HG02870 (cell line): Measurements from ENCODE around the gene FAH.
"Not testable (repeated sequence)": the region's sequence is repeated elsewhere in the genome, so short reads cannot be mapped to it uniquely, and the experiment has no call there.

Experiments
- ATAC-seq: cut with Tn5 transposase; IDR thresholded peaks from one replicate; pipeline ENCODE4 v1.9.1; 2021; ENCODE audit warnings: mild to moderate bottlenecking, moderate library complexity; ENCODE audit not compliant: unreplicated experiment

FAH gene

GRCh38 chr15:80151148-80151547 is 1.7 kb upstream of the FAH start:
- ATAC-seq, result no peak

- no peak for ATAC-seq
Observed at GRCh38 chr15:80151576-80151975, 1.2 kb upstream of the FAH start.

- ATAC-seq, result peak; percentile 49
Observed at GRCh38 chr15:80152180-80152895, 461 bp upstream of the FAH start.

GRCh38 chr15:80153900-80154299 is 1.1 kb downstream of the FAH start:
- ATAC-seq, result no peak

- ATAC-seq, result no peak
Observed at GRCh38 chr15:80154336-80154735, 1.5 kb downstream of the FAH start.

- ATAC-seq, result no peak
Observed at GRCh38 chr15:80155001-80155377, 2.2 kb downstream of the FAH start.

- ATAC-seq, result not testable (repeated sequence)
Observed at GRCh38 chr15:80155378-80156175, 2.8 kb downstream of the FAH start.

- ATAC-seq, result no peak
Observed at GRCh38 chr15:80156176-80156720, 3.4 kb downstream of the FAH start.

GRCh38 chr15:80157215-80157614 is 4.4 kb downstream of the FAH start:
- no peak for ATAC-seq

GRCh38 chr15:80159301-80159700 is 6.5 kb downstream of the FAH start:
- no peak for ATAC-seq

- no peak for ATAC-seq
Observed at GRCh38 chr15:80159811-80160569, 7.2 kb downstream of the FAH start.

- ATAC-seq, result peak; percentile 57
Observed at GRCh38 chr15:80160570-80161156, 7.9 kb downstream of the FAH start.

- no peak for ATAC-seq
Observed at GRCh38 chr15:80161468-80162016, 8.7 kb downstream of the FAH start.

GRCh38 chr15:80162059-80162554 is 9.3 kb downstream of the FAH start:
- no peak for ATAC-seq

- no peak for ATAC-seq
Observed at GRCh38 chr15:80163217-80163616, 10.4 kb downstream of the FAH start.

GRCh38 chr15:80163897-80164296 is 11.1 kb downstream of the FAH start:
- no peak for ATAC-seq

- no peak for ATAC-seq
Observed at GRCh38 chr15:80167936-80168335, 15.1 kb downstream of the FAH start.

GRCh38 chr15:80168421-80168820 is 15.6 kb downstream of the FAH start:
- no peak for ATAC-seq

GRCh38 chr15:80169768-80170357 is 17.1 kb downstream of the FAH start:
- ATAC-seq, result no peak

GRCh38 chr15:80170596-80170995 is 17.8 kb downstream of the FAH start:
- ATAC-seq, result no peak
